LNCAP (cell line): ENCODE measurements around the gene CHCHD1.

Experiments
- TF ChIP-seq, protein P1 (sequence below): fragments of 450-650 bp; IDR thresholded peaks from 2 replicates; pipeline ENCODE4 v1.5.1; 2017; ENCODE audit warnings: mild to moderate bottlenecking

CHCHD1 gene

DNA sequence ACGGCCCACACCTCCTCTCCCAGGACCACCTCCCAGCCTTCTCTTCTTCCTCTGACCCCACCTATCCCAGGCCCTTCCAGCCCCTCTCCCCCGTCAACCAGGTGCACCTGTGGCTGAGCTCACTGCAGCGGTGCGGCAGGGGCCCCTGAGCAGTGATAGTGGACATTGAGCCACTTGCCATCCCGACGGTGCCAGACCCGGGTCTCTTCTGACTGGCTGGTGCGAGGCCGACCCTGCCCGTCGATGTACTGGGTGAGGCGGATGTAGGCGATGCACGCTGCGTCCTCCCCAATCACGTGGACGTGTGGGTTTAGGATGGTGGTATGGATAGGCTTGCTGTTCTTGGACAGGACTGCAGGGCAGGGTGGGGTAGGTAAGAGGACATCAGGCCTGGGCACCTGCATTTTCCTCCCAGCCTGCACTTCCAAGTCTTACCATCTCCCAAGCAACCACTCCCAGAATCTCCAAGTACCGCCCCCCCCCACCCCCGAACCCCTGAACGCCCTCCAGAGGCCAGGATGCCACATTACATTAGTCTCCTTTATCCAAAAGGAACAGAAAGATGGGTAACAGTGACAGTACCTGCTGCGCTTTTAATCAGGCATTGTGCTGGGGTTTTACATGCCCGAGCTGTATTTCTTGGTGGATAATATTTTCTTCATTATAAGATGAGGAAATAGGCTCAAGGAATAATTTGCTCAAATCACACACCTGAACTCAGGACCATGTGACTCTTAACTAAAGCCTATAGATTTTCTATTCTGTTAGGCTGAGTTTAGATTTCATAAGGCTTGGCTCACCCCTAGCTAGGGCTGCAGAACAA lies 33.3 kb downstream of the CHCHD1 start:
- TF ChIP-seq, protein P1, sequence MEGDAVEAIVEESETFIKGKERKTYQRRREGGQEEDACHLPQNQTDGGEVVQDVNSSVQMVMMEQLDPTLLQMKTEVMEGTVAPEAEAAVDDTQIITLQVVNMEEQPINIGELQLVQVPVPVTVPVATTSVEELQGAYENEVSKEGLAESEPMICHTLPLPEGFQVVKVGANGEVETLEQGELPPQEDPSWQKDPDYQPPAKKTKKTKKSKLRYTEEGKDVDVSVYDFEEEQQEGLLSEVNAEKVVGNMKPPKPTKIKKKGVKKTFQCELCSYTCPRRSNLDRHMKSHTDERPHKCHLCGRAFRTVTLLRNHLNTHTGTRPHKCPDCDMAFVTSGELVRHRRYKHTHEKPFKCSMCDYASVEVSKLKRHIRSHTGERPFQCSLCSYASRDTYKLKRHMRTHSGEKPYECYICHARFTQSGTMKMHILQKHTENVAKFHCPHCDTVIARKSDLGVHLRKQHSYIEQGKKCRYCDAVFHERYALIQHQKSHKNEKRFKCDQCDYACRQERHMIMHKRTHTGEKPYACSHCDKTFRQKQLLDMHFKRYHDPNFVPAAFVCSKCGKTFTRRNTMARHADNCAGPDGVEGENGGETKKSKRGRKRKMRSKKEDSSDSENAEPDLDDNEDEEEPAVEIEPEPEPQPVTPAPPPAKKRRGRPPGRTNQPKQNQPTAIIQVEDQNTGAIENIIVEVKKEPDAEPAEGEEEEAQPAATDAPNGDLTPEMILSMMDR, result peak; percentile 30; the same call in 1 of the 2 replicates

DNA sequence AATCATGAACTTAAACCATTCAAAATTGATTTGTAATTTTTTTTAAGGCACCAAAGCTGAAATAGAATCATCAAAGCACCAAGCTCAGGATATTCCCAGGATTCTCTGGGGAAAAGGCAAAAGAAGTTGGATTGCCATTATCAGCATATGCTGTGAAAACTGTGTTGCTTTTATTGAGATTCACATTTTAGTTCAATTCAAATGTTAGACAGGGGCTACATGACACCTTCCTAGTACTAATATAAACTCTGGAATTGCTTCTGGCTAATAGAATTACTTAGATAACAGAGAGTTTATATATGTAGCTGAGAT lies 33.8 kb downstream of the CHCHD1 start:
- TF ChIP-seq, protein P1, result no peak

DNA sequence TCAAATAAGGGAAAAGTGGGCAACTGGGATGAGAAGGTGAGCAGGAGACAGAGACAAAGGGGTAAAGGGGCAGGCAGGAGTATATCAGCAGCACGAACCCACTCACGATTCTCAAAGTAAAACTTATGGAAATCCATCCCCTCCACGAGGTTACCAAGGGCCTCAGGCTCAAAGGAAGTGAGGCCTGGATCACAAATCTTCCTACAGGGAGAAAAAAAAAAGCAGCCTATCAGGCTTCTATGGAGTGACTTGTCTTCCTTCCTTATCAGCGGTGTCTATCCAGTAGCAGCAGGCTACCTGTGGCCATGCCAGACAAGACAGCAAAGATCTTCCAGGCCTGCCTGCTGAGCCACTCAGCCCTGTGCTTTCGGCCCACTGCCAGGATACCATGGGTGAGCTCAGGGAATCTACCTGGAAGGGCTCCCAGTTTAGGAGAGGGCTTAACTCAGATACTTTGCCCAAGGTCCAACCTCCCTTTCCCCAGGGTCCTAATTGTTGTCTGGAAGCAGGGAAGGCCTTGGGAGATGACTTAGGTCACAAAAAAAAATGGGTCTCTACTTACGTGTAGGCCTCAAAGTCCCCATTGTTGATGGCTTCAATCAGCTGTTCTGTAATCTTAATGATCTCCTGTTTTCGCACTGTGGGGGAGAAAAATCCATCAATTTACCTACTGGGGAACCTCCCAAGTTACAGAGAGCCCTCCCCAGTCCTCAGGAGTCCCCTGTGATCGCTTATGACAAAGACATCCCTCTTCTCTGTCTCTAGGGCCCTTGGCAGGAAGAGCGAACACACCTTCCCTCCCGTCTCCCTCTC lies 35.3 kb downstream of the CHCHD1 start:
- TF ChIP-seq, protein P1, result no peak

DNA sequence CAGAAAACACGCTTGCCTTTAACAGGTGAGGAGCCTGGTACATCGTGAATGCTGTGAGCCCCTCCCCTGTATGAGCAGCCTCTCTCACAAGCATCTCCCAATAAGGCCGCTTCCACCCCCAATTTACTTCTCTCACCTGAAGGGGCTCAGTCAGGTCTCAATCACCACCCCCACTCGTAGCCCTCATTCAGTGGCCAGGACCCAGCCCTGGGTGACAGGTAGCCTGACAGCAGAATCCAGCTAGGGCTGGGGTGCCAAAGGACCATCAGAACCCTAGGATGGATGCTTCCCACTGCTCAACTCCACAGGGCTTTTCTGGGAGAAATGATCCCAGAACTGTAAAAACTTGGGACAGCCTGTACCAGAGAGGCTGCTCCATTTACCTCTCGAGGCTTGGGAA lies 36.0 kb downstream of the CHCHD1 start:
- TF ChIP-seq, protein P1, result no peak

DNA sequence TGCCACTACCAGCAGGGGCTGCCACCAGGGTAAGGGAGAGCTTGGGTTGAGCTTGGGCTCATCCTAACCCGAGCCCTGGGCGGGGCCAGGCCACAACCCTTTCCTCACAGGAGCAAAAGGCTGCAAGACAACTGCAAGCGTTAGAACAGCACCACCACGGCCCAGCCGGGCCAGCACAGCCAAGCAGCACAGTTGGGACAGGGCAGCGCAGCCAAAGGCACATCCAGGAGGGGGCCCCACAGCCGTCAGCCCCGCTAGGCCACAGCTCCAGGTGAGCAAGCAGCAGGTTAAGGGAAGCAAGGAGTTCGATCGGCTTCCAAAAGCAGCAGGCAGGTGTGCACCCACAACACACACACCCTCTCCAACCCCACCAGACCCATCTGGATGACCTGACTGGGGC lies 36.6 kb downstream of the CHCHD1 start:
- TF ChIP-seq, protein P1, result peak; percentile 27; the same call in 1 of the 2 replicates

DNA sequence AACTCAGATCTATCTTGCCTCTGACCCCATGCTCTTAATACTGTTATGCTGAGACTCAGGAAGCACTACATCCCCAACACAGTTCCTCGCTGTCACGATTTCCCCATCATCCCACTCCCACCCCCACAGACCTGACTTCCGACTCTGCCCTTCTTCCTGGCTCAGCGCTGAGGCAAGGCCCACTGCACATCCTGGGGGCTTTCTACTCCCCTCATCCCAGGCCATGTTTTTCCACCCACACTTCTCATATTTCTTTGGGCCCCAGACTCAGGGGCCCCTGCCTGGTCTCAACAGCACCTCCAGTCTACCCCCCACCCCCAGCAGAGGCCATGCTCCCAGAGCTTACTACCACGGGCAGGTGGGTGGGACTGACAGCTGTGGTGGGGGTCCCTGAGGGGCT lies 37.2 kb downstream of the CHCHD1 start:
- TF ChIP-seq, protein P1, result no peak

DNA sequence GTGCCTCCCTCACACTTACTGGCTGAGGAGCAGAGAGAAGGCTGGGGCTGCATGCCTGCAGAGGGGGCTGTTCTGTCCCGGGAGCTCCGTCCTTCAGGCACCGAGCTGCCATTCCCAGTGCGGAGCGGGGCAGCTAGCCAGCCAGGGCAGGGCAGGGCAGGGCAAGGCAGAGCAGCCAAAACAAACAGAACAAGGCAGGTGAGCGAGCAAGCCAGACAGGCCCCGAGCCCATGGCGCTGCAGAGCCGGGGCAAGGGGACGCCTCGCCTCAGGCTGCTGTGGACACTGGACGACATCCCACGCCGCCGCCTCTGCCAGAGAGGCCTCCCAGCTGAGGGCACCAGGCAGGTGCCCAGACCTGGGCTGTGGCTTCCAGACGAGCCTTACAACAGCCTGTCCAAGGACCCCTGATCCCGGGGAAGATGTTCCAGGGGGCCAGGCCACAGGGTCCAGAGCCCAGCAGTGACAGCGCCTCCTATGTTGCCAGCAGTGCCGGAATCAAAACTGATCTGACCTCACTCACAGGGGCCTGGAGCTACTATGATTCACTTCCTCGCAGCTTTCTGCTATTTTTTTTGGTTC lies 37.8 kb downstream of the CHCHD1 start:
- TF ChIP-seq, protein P1, result peak; percentile 54
